Medulla oblongata (tissue), 1 donor: ENCODE measurements around the gene RUNX2.

Source experiments
- DNase-seq: peaks from one replicate; pipeline ENCODE4 v3.0.0-alpha.2; 2015; ENCODE audit errors: extremely low spot score

RUNX2 gene

DNA sequence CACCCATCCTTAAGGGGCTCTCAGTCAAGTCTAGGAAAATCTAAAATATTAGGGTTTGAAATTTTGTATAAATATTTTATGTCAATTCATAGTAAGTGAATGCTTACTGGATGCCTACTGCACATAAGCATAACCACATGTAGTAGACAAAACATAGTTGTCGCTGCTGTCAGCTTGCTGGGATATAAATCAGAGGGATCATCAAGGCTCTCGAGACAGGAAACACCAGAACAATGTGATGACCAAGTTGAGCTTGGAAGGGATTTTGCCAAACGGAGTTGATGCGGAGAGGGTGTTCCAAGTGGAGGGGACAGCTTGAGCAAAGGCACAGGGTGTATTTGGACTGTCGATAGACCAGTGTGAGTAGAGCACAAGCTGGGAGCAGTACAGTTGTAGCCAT is 155.4 kb downstream of the RUNX2 start:
- DNase-seq: no peak

DNA sequence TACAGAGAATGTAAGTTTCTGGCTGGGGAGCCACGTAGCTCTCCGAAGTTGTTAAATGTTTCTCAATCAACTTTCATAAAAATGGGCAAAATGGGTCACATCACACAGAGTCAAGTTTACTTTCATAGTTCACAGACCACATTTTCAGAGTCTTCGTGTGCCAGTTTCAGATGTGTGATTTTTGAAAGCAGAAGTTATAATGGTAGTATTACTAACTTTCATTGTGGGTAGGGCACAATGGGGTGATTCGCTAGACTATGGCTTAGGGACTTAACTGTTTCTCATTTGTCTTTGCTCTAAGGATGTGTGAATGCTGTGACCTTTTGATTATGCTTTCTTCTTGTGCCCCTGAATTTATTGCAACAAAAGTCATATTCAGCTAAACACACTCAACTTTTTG is 158.6 kb downstream of the RUNX2 start:
- DNase-seq: no peak

DNA sequence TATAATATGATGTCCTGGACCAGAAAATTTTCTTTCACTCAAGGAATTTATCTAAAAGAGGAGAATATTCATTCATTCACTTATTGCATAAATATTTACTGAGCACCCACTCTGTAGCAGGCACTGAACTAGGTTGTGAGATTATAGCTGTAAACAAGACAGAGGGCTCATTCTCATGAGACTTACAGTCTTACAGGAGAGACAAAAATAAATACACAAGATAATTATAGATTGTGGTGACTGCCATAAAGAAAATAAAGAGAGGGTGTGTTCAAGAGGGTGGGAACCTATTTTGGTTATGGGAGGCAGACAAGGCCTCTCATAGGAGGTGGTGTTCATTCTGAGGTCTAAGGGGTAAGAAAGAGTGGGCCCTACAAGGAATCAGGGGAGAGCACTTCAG is 159.5 kb downstream of the RUNX2 start:
- no peak for DNase-seq

DNA sequence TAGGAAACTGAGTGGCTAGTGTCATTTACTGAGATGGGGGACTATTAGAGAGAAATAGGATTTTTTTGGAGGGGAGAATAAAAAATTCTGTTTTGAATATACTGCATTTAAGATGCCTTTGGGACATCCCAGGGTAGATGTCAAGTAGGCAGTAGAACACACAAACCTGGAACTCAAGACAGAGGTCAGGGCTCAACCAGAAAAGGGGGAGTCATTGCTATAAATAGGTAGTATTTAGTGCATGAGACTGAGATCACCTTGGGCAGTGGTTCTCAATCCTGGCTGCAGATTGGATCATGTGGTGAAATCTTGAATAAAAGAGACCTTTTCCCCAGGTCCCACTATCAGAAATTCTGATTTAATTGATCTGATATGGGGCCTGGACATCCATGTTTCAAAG is 160.1 kb downstream of the RUNX2 start:
- DNase-seq: no peak

DNA sequence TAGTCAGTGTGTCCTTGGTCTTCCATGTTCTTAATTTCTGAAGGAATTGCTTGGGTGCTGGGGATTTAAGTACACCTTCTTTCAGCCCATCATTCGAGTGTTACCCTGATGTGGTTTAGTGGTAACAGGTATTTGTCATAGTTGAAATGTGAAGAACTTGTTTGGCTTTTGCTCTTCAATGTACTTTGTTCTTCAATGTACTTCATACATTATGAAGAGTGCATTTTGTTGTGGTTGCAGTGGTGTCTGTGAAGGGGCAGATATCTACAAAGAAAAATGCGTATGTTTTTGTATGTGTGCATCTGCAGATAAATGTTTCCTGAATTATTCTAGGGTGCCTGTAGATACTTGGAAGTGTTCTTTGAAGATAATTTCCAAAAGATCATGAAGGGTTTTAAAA is 160.8 kb downstream of the RUNX2 start:
- no peak for DNase-seq

DNA sequence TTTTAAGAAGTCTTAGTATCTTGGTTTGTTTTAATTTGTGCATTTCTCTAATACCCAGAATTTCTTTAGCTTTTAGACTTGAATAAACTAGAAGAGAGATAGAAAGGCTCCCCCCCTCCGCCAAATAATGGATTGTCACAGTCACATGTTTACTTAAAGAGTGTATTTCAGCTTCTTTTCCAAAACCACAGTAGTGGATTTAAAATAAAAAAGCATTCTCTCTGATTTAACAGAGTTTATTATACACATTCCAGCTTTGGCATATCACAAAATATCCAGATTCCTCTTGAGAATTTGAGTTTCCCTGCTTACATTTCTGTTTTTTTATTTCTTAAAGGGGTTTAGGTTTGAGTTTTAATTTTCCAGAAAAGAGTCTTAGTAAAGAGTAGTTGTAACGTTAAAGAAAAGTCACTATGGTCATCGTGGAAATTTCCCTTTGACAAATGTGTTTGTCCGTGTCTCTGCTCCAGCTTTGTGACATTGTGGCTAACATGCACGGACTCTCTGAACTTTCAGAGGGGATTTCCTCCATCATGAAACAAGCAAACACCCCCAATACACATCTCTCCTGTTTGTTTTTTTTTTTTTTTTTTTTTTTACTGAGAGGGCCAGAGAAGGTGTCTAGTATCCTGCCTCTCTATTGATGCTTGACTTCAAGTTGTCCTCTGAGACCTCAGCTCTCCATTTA is 163.1 kb downstream of the RUNX2 start:
- DNase-seq: no peak

DNA sequence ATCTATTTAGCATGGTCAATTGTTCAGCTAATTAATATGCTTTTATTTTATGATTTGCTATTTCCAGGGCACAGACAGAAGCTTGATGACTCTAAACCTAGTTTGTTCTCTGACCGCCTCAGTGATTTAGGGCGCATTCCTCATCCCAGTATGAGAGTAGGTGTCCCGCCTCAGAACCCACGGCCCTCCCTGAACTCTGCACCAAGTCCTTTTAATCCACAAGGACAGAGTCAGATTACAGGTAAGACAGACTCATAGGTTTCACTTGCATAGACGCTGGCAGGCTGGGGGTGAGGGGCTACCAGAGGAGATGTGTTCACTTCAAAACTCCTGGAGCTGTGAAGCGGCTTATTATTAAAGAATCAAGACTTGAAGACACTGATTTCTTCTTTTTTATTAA is 163.7 kb downstream of the RUNX2 start:
- DNase-seq: no peak

DNA sequence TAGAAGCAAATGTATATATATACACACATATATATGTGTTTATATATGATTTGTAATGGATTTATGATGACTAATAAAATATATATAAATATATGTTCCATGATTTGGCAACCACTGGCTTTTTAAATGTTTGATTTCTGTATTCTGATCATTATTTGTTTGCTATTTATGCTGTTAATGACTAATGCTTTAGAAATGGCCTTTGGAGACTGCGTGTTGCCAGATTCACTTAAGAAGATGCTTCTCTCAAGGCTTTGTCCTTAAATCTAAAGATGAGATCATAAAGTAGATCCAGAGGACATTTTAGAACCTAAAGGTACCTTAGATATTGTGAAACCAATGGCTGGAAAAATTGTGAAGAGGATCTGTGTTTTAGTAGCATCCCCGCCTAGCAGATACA is 165.6 kb downstream of the RUNX2 start:
- no peak for DNase-seq

DNA sequence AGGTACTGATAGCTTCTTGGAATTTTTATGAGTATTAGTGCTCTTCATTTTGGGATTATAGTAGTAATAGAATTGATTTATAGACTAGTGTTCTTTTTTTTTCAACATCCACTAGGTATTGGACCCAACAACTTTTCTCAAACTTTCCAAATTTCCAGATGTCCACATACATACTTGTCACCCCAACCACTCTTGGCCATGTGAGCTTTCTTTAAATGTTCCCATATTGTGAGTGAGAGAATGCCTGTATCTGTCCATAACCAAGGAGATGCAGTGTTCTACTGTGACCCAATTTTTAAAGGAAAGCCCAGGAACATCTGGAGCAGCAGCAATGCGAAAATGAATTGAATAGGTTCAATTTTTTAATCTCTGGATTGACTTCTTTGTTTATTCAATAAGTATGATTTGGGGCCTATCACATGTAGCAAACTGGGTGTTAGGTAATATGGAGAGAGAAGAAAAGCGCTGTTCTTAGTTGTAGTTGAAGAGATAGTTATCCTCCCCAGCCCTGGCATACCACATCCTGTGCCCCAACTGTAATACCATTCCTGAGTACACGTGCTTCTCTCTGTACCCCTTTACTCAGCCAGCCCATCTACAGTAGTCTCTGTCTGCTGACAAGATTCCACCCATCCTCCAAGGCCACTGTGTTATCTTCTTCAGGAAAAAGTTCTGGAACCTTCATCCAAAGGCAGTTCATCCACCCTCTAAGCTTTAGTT is 166.4 kb downstream of the RUNX2 start:
- no peak for DNase-seq

DNA sequence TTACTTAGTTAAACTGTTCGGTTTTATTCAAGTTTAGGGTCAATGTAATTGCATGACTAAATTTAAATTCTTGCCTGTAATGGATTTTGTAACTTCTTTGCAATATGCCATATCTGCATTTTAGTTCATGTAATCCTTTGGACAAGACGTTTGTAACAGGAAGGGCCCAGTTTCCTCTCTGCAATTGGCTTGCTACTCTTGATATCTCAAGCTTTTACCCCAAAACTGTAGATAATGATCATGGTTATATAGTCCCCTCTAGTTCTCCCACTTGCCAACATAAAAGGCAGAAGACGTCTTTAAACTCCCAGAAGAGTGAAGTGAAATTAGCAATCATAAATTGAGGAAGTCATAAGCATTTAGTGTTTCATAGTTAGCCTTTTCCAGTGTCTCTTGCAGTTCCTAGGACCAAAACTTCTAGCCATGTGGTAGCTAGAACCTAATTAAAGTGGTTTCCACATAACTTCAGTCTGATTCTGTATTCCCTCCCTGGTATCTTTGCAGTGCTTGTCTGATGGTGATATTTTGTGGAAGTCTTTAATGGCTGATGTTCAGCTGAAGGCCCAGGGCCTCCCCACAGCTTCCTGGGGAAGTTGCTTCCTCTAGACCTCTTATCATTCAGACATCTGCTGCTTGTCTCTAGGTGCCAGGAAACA is 167.4 kb downstream of the RUNX2 start:
- peak; percentile 54 for DNase-seq

DNA sequence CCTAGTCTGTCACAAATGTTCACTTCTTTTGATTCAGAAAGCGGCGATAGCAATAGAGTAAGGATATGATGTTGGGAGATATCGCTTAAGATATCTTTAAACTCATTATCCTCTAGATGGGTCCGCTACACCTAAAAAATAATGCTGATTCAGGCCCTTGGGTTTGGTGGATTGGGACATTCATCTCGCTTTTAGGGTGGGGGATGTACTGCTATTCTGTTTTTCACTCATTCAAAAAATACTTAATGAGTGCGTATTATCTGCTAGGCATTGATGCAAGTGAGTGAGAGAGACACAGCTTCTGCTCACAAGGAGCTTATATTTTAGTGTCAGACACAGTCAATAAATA is 167.9 kb downstream of the RUNX2 start:
- no peak for DNase-seq

DNA sequence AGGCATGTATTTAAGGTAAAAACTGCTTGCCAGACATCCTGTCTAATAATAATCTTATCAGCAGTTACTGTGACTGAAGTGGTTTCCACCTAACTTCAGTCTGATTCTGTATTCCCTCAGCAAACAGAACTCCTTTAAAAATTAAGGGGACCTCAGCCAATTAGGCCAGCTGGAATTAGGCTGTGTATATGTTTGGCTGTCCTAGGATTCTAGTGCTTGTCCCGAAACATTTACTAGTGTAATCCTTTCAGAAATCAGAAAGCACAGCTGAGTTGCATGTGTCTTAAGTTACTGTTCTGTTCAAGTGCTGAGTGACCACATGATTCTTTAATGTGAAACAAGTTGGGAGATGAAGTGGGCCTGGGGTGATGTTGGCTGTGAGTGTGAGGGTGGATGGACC is 170.5 kb downstream of the RUNX2 start:
- DNase-seq: no peak

DNA sequence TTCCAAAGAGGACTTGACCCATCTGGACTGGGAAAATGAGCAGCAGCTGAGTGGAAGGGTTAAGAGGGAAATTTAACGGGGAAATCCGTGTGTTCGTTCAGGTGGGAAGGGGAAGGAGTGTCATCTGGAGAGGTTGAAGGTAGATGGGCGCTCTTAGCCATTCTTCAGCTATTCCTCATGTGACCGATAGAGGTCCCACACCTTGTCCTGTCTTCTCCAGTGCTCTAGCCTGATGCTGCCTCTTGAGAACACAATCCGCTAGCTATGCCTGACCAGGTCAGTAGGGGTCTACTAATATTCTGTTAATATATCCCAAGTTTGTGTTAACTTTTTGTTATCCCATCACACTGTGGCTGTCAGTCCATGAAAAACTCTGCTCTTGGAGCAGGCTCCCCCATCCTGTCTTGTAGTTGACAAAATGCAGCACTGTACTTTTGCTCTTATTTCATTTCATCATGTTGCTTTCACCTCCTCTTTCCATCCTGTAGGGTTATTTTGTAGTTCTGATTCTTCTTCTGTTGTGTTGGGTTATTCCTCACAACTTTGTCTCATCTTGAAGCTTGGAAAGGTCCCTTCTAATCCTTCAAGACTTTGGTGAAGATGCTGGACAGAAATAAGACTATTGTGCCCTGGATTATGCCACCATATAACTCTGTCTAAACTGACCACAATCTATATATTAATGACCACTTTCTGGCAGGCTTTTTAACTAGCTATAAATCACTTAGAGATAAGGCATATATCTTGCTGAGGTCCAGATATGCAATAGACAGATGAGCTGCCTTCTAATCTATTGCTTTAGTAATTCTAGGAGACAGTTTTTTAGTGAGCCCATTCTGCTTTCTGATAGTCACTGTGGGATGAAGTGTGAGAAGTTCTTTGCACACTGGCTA is 173.0 kb downstream of the RUNX2 start:
- DNase-seq: no peak

DNA sequence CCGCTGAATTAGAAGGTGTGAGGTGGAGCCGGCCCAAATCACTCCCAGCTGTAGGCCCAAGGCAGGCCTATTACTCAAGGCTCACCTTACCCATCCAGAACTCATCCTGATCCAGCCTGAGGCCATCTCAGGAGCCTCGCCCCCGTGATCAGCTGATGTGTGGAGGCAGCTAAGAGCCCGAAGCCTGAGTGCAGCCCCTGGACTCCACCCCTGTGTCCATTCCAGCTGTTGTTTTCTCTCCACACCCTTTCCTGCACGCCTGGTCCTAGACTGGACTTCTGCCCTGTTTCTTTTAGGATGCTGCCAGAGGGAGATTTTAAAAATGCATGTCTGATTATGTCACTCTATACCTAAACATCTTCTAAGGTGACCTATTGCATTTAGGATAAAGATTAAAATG is 174.3 kb downstream of the RUNX2 start:
- no peak for DNase-seq

DNA sequence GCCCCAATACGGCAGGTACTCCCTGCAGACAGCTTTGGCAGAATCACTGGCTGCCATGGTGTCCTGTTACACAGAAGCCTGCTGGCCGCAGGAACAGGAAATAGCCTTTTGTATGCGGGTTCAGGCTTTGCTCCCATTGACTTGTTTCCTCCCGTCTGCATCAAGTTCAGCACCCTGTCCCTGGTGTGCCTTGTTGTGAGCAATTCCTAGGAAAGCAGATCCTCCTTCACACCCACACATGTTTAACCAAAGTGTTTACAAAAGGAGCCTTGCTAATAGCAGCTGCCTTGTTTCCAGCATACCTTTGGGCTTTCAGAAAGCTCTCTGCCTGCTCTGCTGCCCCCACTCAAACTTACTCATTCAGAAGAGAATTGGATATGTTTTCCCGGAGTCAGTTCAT is 176.8 kb downstream of the RUNX2 start:
- no peak for DNase-seq

DNA sequence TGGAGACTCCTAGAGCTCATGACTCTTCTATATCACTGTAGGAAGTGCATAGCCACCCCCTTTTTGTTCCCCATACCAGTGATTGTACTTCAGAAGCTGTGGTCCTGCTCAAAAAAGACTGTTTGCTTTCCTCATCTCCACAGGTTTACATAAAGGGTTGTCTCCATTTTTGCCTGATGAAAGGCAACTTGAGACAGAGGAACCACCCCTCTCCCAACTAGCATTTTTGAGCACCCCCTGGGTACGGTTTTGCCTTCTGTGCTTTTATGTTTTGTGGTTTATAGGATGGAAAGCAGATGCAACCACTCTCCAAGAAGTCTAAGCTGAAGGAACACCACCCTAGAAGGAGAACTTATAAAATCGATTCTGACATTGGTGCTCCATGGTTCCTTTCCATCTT is 177.3 kb downstream of the RUNX2 start:
- no peak for DNase-seq

DNA sequence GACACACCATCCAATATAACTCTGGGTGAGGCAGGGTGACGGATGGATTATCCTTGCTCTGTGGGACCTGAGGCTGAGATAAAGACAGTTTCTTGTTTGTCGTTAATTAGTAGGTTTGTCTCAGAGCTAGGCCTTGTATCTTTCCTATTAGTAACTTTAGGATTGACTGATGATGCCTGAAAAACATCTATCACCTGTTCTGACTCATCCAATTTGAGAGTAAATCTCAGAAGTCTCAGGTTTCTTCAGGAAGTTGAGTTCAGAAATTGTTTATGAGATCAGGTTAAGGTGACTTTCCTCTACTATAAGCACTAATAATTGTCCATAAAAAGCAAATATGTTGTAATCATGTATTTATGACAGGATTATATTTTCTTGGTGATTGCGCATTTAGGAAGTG is 179.1 kb downstream of the RUNX2 start:
- DNase-seq: no peak

DNA sequence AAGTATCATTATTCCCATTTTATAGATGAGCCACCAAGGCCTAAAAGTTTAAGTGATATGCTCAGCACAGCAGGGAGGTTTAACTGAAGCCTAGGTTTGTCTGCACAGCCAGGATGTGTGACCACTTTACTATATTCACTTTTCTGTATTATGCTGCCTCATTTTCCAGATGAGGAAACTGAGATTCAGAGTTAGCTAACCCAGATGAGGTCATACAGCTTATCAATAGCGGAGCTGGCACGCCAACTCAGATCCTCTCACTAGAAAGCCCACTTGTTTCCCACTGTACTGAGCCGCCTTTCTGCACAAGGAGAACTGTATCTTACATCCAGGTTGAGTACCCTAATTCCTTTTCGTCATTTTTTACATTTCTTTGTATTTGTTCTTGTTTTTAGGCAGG is 181.3 kb downstream of the RUNX2 start:
- no peak for DNase-seq

DNA sequence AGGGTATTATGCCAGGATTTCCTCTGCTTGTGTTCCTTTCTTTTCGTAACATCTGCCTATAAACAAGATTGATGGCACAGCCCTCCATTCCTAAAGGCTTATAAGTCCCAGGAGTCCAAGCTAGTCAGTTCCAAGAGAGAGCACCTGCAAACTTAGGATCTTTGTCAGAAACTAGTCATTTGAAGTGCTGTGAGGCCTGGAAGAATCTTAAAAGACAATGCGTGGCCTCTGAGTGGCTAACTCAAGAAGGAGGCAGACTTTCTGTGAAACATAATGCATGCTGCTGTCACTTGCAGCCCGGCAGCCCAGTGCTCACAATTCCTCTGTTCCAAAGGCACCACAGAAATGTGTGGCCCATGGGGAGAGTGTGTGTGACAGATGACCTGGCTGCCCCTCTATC is 184.6 kb downstream of the RUNX2 start:
- DNase-seq: no peak

DNA sequence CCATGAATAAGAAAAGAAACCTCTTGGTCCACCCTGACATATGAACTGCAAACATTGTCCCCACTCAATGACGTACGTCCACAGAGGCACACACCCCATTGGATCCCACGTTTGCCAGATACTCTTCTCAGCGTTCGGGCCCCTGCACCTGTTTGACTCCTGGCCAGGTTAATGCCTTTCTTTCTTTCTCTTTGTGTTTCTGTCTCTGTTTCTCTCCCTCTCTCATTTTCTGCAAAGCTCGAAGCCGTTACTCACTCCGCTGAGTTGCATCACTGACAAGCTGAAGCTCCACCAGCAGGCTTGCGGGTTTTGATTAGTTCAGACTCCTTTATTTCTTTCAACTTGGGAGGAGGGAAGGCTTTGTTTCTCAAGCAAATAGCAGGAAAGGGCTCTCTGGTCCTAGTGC is 185.1 kb downstream of the RUNX2 start:
- no peak for DNase-seq

DNA sequence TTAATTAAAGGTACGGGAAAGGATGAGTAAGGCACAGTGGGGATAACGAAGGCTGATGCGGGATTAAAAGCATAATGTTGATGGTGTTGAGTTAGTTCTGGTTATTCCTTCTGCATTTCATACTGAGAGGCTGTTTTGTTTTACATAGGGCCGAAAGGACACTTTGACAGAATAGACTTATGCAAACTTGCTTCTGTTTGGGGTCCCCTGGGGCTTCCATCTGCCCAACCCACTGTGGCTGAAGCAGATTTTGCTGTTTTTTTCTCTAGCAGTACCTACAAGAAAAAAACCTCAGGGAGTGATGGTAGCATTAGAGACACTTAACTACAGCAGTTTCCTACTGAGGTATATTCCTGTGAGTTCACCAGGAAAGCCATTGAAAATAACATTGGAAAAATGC is 185.7 kb downstream of the RUNX2 start:
- DNase-seq: no peak

DNA sequence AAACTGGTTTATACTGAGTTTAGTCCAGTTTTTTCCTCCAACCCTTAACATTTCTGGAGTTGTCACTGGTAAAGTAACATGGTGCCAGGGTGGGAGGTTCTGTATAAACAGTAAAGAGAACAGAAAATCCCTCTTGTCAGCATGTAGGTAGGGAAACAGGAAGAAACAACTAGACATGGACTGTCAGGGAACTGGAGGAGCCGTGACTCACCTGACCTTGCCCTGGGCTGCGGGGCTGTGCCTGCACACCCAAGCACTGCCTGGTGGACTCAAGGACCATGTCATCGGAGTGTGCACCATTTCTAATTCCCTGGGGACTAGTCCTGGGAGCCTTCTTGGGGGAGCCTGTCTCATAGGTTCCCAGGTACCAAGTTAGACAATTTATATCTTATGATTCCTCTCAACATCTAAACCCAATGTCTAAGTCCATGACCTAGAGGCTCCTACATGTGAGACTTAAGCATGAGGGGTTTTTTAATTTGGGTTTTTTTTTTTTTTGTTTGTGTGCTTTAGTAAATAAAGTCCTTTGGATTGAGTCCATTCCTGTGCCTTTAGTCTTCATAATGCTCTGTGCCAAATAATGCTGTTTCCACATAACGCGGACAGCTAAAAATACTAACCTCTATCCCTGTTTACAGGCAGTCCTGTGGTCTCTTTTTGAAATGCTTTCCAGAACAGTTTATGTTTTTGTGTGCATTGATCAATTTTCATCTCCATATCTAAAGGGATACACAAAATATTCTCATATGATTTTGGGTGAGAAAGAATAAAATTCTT is 186.5 kb downstream of the RUNX2 start:
- no peak for DNase-seq
